Liver (tissue), 9 donors: ENCODE measurements around the gene KCNT1. TPM values are rescaled to one million over a fixed set of nuclear protein-coding genes. Genes with fewer than 3 reads are reported as not detected.

Source experiments
- DNase-seq: peaks from one replicate; pipeline ENCODE4 v3.0.0-alpha.2; 2017; ENCODE audit warnings: low spot score
- H3K27ac ChIP-seq, 2 donors: one replicate each; pipeline ENCODE4 v1.7.0; 2013; ENCODE audit warnings: inconsistent platforms in 2 of 2, low read length in 2 of 2, control low read depth in 1 of 2, low read depth in 1 of 2, mild to moderate bottlenecking in 1 of 2
- H3K27me3 ChIP-seq, 4 donors: one replicate each; pipeline versions ENCODE4 v1.6.1 to v1.7.0; 2013; ENCODE audit warnings: low read length in 3 of 4, inconsistent platforms in 1 of 4, mild to moderate bottlenecking in 1 of 4, moderate library complexity in 1 of 4; ENCODE audit not compliant: control insufficient read depth in 4 of 4, insufficient read depth in 4 of 4
- H3K36me3 ChIP-seq, 4 donors: one replicate each; pipeline versions ENCODE4 v1.6.1 to v1.7.0; 2013; ENCODE audit warnings: low read length in 3 of 4, mild to moderate bottlenecking in 3 of 4, low read depth in 1 of 4, moderate library complexity in 1 of 4; ENCODE audit not compliant: control insufficient read depth in 4 of 4, insufficient read depth in 3 of 4
- H3K4me1 ChIP-seq, 4 donors: one replicate each; pipeline versions ENCODE4 v1.6.1 to v1.7.0; 2013; ENCODE audit warnings: low read length in 3 of 4, mild to moderate bottlenecking in 3 of 4, moderate library complexity in 1 of 4; ENCODE audit not compliant: control insufficient read depth in 4 of 4, insufficient read depth in 4 of 4
- H3K4me3 ChIP-seq, 3 donors: one replicate each; pipeline versions ENCODE4 v1.6.1 to v1.7.0; 2013; ENCODE audit warnings: low read length in 3 of 3, control low read depth in 1 of 3, low read depth in 1 of 3, mild to moderate bottlenecking in 1 of 3
- H3K9ac ChIP-seq, 2 donors: one replicate each; pipeline ENCODE4 v1.7.0; 2013; ENCODE audit warnings: low read length in 2 of 2, mild to moderate bottlenecking in 2 of 2, moderate library complexity in 2 of 2, control low read depth in 1 of 2, low read depth in 1 of 2
- H3K9me3 ChIP-seq, 4 donors: one replicate each; pipeline versions ENCODE4 v1.6.1 to v1.7.0; 2013; ENCODE audit warnings: low read length in 3 of 4; ENCODE audit not compliant: control insufficient read depth in 4 of 4
- ATF3 ChIP-seq: IDR thresholded peaks from 2 replicates; pipeline ENCODE4 v1.6.1; 2016; ENCODE audit warnings: antibody characterized with exemption
- CTCF ChIP-seq: fragments of 150-350 bp; IDR thresholded peaks from 2 replicates; pipeline ENCODE4 v1.5.1; 2017; ENCODE audit warnings: improper control_type of control experiment, low read depth, low read length; ENCODE audit not compliant: missing input control
- FOXA2 ChIP-seq: IDR thresholded peaks from 2 replicates; pipeline ENCODE4 v1.6.1; 2016; ENCODE audit warnings: antibody characterized with exemption
- GABPA ChIP-seq, 2 donors: IDR thresholded peaks in 1 of 2; conservative IDR thresholded peaks in 1 of 2; 2 replicates each; pipeline ENCODE4 v1.6.1; 2016; ENCODE audit warnings: antibody characterized with exemption in 2 of 2, mild to moderate bottlenecking in 1 of 2, moderate library complexity in 1 of 2
- HNF4A ChIP-seq, 2 donors: conservative IDR thresholded peaks; 2 replicates each; pipeline ENCODE4 v1.6.1; 2016; ENCODE audit warnings: antibody characterized with exemption in 2 of 2, mild to moderate bottlenecking in 2 of 2
- HNF4G ChIP-seq: IDR thresholded peaks from 2 replicates; pipeline ENCODE4 v1.6.1; 2016; ENCODE audit warnings: antibody characterized with exemption
- JUND ChIP-seq, 2 donors: IDR thresholded peaks; 2 replicates each; pipeline ENCODE4 v1.6.1; 2016; ENCODE audit warnings: antibody characterized with exemption in 2 of 2
- MAX ChIP-seq: IDR thresholded peaks from 2 replicates; pipeline ENCODE4 v1.6.1; 2016; ENCODE audit warnings: antibody characterized with exemption
- RAD21 ChIP-seq, 2 donors: IDR thresholded peaks; 2 replicates each; pipeline ENCODE4 v1.6.1; 2016; ENCODE audit warnings: antibody characterized with exemption in 2 of 2, mild to moderate bottlenecking in 2 of 2
- REST ChIP-seq: IDR thresholded peaks from 2 replicates; pipeline ENCODE4 v1.6.1; 2016; ENCODE audit warnings: antibody characterized with exemption, mild to moderate bottlenecking
- RXRA ChIP-seq, 2 donors: IDR thresholded peaks; 2 replicates each; pipeline ENCODE4 v1.6.1; 2017 to 2018; ENCODE audit warnings: antibody characterized with exemption in 2 of 2, mild to moderate bottlenecking in 1 of 2
- SP1 ChIP-seq: IDR thresholded peaks from 2 replicates; pipeline ENCODE4 v1.6.1; 2018; ENCODE audit warnings: antibody characterized with exemption, mild to moderate bottlenecking
- ZBTB33 ChIP-seq: IDR thresholded peaks from 2 replicates; pipeline ENCODE4 v1.6.1; 2016; ENCODE audit warnings: antibody characterized with exemption
- WGBS: extraction: QIAGEN DNeasy Blood & Tissue Kit; methylation state at CpG from one replicate; pipeline ENCODE4 v1.1.7; 2013; 5-methylcytosine and 5-hydroxymethylcytosine counted together
- polyA plus RNA-seq, 2 donors: library from polyadenylated mRNA; stranded (reverse) in 1 of 2; unstranded in 1 of 2; fragments of 200-250 nt in 1 of 2; fragments of >200 nt in 1 of 2; fragmentation: Nextera tagmentation in 1 of 2; extraction: Ambion mirVana in 1 of 2; gene quantifications; one replicate each; pipeline versions ENCODE4 v1.2.1 to v1.2.3, GENCODE V29; 2013 to 2015
- total RNA-seq, 2 donors: library from RNA; depleted of rRNA; stranded (reverse); fragments of >200 nt; gene quantifications; one replicate each; pipeline ENCODE4 v1.2.3, GENCODE V29; 2014
- donor health status: healthy.
- donor health status: healthy.
- donor health status: healthy.
- donor health status: healthy.
- donor health status: healthy.

Gene KCNT1
- total and polyA plus RNA-seq, 4 donors: 0.08 TPM; not detected in 2

- no peaks in the 10 kb centered on the region for H3K27me3 ChIP-seq
- WGBS: 84% methylated on average over 16 of the region's 16 CpGs
- H3K9me3 ChIP-seq: peaks cover 3 to 10% (median 4%) of the 10 kb centered on the region in 4 donors
- H3K4me1 ChIP-seq: no peaks in the 10 kb centered on the region
- no peak overlapping the region for H3K9ac ChIP-seq
- no peak for DNase-seq
- H3K4me3 ChIP-seq: no peak overlapping the region
- H3K36me3 ChIP-seq: no peaks in the 10 kb centered on the region
- TF ChIP-seq GABPA (IDR thresholded peaks at IDR 0.05 in 1 of 2, conservative IDR thresholded peaks at IDR 0.05 in 1 of 2) (no peak), FOXA2 (no peak), RAD21 (IDR thresholded peaks at IDR 0.05) (no peak), HNF4G (no peak), SP1 (no peak), JUND (IDR thresholded peaks at IDR 0.05) (no peak), ZBTB33 (no peak), RXRA (IDR thresholded peaks at IDR 0.05) (no peak), REST (no peak), CTCF (no peak), HNF4A (conservative IDR thresholded peaks at IDR 0.05) (no peak)
- no peak overlapping the region for H3K27ac ChIP-seq
Observed at GRCh38 chr9:135761845-135762168, 59.8 kb downstream of the KCNT1 start.

- no peak for TF ChIP-seq SP1
- no peak for TF ChIP-seq ATF3
- TF ChIP-seq MAX: no peak
- no peak overlapping the region for H3K4me3 ChIP-seq
- no peak for DNase-seq
- no peaks in the 10 kb centered on the region for H3K27me3 ChIP-seq
- WGBS: 80% methylated on average over 13 of the region's 13 CpGs
- no peaks in the 10 kb centered on the region for H3K4me1 ChIP-seq
- H3K9me3 ChIP-seq: peaks cover 3 to 10% (median 4%) of the 10 kb centered on the region in 4 donors
- H3K36me3 ChIP-seq: no peaks in the 10 kb centered on the region
- no peak overlapping the region for H3K9ac ChIP-seq
- no peak overlapping the region for H3K27ac ChIP-seq
Observed at GRCh38 chr9:135762921-135763320, 60.9 kb downstream of the KCNT1 start.
